Tongue (tissue), 2 donors: ENCODE data around the gene TIAM2. TPM values are rescaled to one million over a fixed set of nuclear protein-coding genes. Genes with fewer than 3 reads are reported as not detected.

ENCODE experiments used
- DNase-seq: peaks from one replicate; pipeline ENCODE4 v3.0.0-alpha.2; 2015
- total RNA-seq: library from RNA; depleted of rRNA; stranded (reverse); fragments of >200 nt; gene quantifications from one replicate; pipeline ENCODE4 v1.2.3, GENCODE V29; 2014

TIAM2 gene
- total RNA-seq, 1 donor from 2014 or later = 32.2 TPM

DNA sequence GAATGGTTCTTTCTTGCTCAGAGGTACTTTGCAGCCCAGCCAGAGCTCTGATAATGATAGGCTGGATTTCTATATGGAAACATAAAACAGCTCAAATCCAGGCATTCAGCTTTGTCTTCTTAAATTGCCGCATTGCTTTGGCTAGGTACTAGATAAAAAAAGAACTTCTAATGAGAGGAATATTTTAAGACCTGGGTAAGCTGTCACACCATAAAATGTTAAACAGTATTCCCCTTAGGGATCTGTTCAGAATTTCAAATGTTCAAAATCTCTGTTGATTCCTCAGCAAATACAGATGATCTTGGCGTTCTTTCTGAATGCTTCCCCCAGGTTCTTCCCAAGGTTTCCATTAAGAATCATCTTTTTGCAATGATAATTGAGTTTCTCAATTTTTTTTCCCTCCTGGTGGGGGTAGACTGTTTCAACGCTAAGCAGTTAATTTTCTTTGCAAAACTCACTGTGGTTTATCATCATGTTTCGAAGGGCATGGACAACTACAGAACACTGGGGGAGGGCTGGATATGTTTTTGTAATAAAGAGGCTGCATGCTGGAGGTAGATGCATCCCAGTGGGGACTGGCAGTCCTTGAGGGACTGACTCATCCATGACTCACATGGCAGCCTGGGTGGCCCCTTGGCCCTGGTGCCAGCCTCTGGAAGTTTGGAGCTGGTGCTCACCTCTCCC lies 31.0 kb downstream of the TIAM2 start:
- no peak for DNase-seq

- DNase-seq = no peak
These were observed 31.6 kb downstream of the TIAM2 start for GRCh38 chr6:155026706-155027045.

- no peak for DNase-seq
These were observed 35.1 kb downstream of the TIAM2 start for GRCh38 chr6:155030148-155030720.

- no peak for DNase-seq
These were observed 36.0 kb downstream of the TIAM2 start for GRCh38 chr6:155031091-155031490.

DNA sequence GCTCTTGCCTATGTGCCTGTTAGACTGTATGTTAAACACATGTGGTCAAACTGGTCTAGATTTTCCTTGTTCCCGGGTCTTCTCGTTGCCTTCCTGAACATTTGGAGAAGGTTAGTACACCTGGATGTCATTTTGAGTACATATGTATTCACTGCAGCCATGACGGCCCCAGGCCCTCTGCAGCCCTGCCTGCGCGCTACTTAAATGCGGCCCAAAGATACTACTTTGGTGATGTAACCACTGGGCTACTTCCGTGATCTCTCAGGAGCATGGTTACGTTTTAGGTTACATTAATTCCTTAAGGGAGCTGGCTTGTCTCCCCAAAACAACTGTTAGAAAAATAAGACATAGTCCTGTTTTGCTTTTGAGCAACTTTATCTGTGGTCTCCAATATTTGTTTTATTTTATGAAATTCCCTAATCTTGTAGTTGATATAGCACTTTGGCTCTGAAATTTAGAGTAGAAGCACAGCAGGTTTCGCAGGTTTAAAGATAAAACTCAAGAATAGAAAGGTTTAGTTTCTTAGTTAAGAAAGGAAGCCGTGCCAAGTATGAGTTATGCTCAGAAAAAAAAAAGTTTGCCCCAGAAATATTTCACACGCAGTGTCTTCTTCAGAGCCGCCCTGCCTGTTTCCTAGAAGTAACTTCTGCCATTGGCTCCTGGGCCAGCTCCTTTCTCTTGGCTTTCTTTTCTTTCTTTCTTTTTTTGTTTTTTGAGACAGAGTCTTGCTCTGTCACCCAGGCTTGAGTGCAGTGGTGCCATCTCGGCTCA lies 38.1 kb downstream of the TIAM2 start:
- peak; percentile 29 for DNase-seq

DNA sequence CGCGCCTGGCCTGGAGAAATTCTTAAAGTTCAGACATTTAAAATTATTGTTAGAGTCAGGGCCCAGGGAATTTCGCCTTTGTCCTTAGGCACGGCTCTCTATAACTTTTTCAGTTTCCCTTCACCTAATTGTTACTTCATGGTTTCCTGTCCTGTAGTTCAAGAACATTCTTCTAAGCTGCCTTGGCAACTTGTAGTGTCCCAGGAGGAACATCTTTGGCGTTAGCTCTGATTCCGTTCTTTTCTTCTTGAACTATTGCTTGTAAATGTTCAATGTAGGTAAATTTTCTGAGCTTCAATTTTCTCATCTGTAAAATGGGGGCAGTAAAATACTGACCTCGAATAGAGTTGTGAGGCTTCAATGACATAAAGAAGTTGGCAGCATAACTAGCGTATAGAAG lies 41.8 kb downstream of the TIAM2 start:
- peak; percentile 20 for DNase-seq

- no peak for DNase-seq
These were observed 43.0 kb downstream of the TIAM2 start for GRCh38 chr6:155038104-155038503.

DNA sequence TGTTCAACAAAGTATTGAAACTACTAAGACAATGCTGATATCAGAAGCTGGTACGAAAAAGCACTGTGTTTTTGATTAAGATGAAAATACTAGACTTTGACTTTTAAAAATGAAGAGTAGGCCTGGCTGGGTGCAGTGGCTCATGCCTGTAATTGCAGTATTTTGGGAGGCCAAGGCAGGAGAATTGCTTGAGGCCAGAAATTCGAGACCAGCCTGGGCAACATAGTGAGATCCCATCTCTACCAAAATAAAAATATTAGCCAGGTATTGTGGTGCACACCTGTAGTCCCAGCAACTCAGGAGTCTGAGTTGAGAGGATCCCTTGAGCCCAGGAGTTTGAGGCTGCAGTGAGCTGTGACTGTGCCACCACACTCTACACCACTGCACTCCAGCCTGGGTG lies 43.4 kb downstream of the TIAM2 start:
- DNase-seq = no peak

DNA sequence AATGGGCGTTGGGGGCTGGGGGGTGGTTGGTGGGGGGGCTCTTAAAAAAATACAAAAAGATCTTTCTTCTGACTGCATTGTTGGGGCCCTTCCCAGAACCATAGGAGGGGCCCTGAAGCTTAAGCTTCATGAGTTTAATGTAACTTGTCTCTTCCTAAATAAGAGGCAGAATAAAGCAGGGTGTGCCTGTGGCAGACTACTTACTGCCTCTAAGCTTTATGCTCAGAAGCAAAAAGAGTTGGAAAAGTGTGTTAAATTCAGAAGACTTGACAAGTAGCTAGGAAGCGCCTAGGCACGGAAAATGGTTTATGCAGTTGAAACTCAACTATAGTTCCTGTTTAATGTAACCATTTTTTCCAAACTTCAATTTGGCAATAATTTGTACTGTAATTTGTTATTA lies 44.5 kb downstream of the TIAM2 start:
- peak; percentile 37 for DNase-seq

GRCh38 chr6:155040154-155040553 lies 45.0 kb downstream of the TIAM2 start:
- DNase-seq = no peak

GRCh38 chr6:155040901-155041650 lies 46.0 kb downstream of the TIAM2 start:
- peak; percentile 5 for DNase-seq

GRCh38 chr6:155041741-155042279 lies 46.7 kb downstream of the TIAM2 start:
- peak; percentile 43 for DNase-seq

DNA sequence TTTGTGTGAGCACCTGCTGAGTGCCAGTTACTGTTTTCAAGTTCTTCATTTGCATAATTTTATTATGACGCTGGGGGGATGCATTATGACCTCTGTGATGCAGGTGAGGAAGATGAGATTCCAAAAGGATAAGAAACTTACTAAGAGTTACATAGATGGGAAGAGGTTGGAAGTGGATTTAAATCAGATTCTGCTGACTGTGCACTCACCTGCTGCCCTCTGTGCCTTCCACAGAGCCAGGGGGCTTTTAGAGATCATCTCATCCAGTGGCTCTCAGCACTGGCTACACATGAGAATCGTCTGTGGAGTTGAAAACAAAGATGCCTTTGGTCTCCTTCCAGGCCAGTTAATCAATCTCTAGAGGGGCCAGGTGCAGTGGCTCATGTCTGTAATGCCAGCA lies 47.9 kb downstream of the TIAM2 start:
- no peak for DNase-seq

DNA sequence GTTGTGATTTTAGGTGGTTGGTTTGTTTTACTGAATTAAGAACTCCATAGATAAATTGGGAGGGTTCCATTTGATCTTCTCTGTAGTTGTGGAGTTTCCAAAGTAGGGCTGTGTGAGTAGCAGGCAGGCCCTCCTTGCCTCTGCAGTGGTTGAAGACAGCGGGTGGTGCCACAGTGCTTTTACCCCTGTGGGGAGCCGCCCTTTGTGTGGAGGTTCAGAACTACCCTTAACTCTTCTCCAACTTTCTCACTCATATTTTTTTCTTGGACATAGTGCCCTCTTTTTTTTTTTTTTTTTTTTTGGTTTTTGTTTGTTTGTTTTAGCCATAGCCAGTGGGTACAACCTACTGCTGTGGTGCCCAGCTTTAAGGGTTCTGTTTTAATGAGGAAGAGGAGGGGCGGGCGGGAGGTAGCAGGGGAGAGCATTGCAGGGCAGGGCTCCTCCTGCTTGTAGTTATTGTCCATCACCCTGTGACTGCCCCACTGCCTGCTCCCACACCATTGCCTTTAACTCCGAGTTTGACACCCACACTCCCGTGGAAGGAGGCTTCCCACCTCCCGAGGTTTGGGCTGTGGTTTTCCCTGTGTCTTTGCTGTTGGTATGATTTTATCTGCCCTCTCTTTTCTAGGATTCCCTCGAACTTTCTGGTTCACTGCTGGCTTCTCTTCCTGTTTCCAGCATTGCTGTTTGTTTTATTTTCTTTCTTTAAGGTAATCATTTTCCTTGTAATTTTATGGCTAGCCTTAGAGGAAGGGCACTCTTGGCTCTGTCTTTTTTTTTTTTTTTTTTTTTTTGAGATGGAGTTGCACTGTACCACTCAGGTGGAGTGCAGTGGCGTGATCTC lies 50.7 kb downstream of the TIAM2 start:
- DNase-seq = no peak

DNA sequence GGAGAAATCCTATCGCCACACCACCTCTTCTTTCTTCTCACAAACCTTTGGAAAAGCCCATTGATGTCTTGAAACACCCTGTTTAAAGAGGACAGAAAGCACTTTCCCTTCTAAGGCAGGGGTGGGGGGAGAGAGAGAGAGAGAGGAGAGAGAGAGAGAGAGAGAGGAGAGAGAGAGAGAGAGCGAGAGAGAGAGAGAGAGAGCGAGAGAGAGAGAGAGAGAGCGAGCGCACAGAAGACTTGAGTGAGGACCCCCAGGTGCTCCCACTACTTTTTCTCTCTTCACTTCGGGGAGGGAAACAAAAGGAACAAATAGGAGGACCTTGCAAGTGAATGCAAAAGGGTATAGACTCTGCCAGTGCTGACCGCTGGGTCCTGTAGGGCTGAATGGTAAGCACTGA lies 52.4 kb downstream of the TIAM2 start:
- DNase-seq = no peak

DNA sequence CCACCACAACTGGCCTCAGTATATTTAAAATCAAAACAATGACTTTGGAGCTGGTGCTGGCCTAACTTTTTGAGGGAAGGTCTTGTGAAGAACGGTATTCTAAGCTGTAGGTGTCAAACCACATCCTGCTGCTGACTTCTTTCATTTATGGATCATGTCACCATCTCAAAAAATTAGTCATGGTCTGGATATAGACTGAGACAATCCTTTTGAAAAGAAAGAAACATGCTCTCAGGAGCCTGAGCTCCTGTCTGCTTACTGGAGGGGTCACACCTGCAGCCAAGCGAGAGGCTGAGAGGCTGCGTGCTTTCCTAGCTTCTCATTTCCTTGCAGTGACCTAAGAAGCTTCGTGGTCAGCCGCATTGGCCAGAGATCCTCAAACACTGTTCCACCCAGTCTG lies 55.2 kb downstream of the TIAM2 start:
- DNase-seq = no peak

DNA sequence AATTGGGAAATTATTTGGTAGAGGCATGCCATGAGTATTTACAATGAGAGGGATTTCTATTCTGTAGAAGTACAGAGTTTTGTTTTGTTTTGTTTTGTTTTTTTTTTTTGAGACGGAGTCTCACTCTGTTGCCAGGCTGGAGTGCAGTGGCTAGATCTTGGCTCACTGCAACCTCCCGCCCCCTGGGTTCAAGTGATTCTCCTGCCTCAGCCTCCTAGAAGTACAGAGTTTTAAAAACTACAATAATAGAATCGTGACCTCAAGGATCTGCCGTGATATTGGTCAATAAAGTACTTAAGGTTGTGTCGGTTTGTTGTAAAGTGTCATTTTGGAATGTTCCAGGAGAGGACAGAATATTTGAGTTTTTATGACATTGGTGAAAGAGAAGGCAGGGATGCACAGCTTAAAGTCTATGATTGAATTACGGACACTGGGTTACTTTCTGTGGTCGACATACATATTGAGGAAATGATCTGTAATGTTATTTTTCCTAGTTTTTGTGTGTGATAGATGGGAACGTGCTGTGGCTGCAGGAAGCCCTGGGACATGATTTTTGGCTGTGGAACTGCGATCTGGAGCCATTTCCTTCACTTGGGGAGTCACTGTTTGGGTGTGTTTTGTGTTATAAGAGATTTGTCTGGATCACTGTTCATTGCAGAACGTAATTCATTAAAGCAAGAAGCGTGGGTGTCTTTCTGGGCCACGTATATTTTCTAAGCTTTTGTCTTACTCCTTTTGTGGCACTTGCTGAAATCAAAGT lies 59.6 kb downstream of the TIAM2 start:
- no peak for DNase-seq

- DNase-seq = no peak
These were observed 60.6 kb downstream of the TIAM2 start for GRCh38 chr6:155055729-155056128.

- DNase-seq = no peak
These were observed 61.6 kb downstream of the TIAM2 start for GRCh38 chr6:155056756-155057155.

DNA sequence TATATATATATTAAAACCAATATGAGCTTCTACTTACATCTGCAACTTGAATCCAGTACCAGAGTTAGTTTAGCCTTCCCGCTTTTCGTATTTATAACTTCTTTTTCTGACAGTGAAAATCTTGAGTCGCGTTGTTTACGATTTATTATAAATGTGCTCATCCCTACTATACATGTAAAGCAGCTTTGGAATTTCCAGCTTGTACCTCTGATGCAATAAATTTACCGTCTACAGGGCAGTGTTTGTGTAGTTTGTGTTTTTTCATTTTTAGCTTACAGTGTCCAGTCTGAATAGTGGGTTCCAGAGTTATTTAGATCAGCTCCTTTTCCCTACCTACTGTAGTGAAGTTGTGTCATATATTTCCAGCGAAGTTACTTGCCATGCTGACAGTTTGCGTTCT lies 66.3 kb downstream of the TIAM2 start:
- DNase-seq = no peak

DNA sequence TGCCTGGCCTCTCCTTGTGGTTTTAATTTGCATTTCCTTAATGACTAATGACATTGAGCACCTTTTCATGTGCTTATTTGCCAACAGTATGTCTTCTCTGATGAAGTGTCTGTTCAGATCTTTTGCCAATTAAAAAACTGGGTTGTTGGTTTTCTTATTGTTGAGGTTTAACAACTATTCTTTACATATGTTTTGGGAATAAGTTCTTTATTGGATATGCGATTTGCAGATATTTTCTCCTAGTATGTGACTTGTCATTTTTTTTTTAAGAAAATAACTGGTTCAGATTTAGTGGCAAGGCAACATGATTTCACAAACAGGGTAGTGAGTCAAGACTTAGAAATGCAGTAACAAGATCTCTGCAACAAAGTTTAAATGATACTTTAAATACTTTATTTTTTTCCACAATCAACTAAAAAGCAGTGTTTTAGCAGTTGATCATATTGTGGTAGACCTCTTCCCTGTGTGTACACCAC lies 67.8 kb downstream of the TIAM2 start:
- DNase-seq = no peak
